ENCODE measurements around the gene RHEBL1.

The RHEBL1 gene

GRCh38 chr12:49036029-49036428, 33.8 kb downstream of the RHEBL1 start:
- DNase-seq: no peak

GRCh38 chr12:49034286-49034622, 35.5 kb downstream of the RHEBL1 start:
- no peak for DNase-seq

- DNase-seq: no peak
Observed at GRCh38 chr12:49033611-49034285, 36.0 kb downstream of the RHEBL1 start.

- no peak for DNase-seq
Observed at GRCh38 chr12:49032679-49033447, 36.9 kb downstream of the RHEBL1 start.

GRCh38 chr12:49032276-49032675, 37.5 kb downstream of the RHEBL1 start:
- DNase-seq: no peak

- no peak for DNase-seq
Observed at GRCh38 chr12:49031573-49032161, 38.1 kb downstream of the RHEBL1 start.

GRCh38 chr12:49030714-49031572, 38.8 kb downstream of the RHEBL1 start:
- DNase-seq: no peak

- no peak for DNase-seq
Observed at GRCh38 chr12:49030119-49030518, 39.7 kb downstream of the RHEBL1 start.

- DNase-seq: no peak
Observed at GRCh38 chr12:49028666-49029275, 41.0 kb downstream of the RHEBL1 start.

- DNase-seq: no peak
Observed at GRCh38 chr12:49027846-49028555, 41.8 kb downstream of the RHEBL1 start.

- no peak for DNase-seq
Observed at GRCh38 chr12:49026678-49027480, 42.9 kb downstream of the RHEBL1 start.

- no peak for DNase-seq
Observed at GRCh38 chr12:49026101-49026500, 43.7 kb downstream of the RHEBL1 start.

- DNase-seq: no peak
Observed at GRCh38 chr12:49025463-49025862, 44.3 kb downstream of the RHEBL1 start.

- DNase-seq: no peak
Observed at GRCh38 chr12:49024543-49024942, 45.2 kb downstream of the RHEBL1 start.

- DNase-seq: no peak
Observed at GRCh38 chr12:49023812-49024211, 46.0 kb downstream of the RHEBL1 start.

GRCh38 chr12:49022558-49023178, 47.1 kb downstream of the RHEBL1 start:
- DNase-seq: no peak

GRCh38 chr12:49021292-49021915, 48.4 kb downstream of the RHEBL1 start:
- DNase-seq: no peak

- no peak for DNase-seq
Observed at GRCh38 chr12:49020441-49020840, 49.3 kb downstream of the RHEBL1 start.

- DNase-seq: no peak
Observed at GRCh38 chr12:49019443-49020324, 50.1 kb downstream of the RHEBL1 start.
